Left lung (tissue), 10 donors: ENCODE results near the gene COPS7B. TPM values are rescaled to one million over a fixed set of nuclear protein-coding genes. Genes with fewer than 3 reads are reported as not detected.

ENCODE experiments used
- ATAC-seq: fragments of 200-7000 bp; cut with Tn5 transposase; one replicate; pipeline ENCODE4 v1.9.1; 2020; ENCODE audit warnings: moderate library complexity
- DNase-seq, 4 donors: peaks; one replicate each; pipeline ENCODE4 v3.0.0-alpha.2; 2013 to 2020
- H3K27ac ChIP-seq, 2 donors: fragments of 200-600 bp; sonication (generic) in 1 of 2; one replicate each; pipeline versions ENCODE4 v1.5.0 to v1.8.0; 2020 to 2021
- H3K27me3 ChIP-seq, 2 donors: fragments of 200-600 bp; sonication (generic) in 1 of 2; one replicate each; pipeline versions ENCODE4 v1.5.0 to v1.8.0; 2020 to 2021
- H3K36me3 ChIP-seq, 2 donors: fragments of 200-600 bp; sonication (generic) in 1 of 2; one replicate each; pipeline versions ENCODE4 v1.5.0 to v1.8.0; 2020 to 2021
- H3K4me1 ChIP-seq, 2 donors: fragments of 200-600 bp; one replicate each; pipeline ENCODE4 v1.8.0; 2021
- H3K4me3 ChIP-seq, 2 donors: fragments of 200-600 bp; sonication (generic) in 1 of 2; one replicate each; pipeline versions ENCODE4 v1.5.0 to v1.8.0; 2020 to 2021; ENCODE audit warnings: mild to moderate bottlenecking in 1 of 2
- H3K9me3 ChIP-seq, 2 donors: fragments of 200-600 bp; sonication (generic) in 1 of 2; one replicate each; pipeline versions ENCODE4 v1.5.0 to v1.8.0; 2020 to 2021
- intact Hi-C, 2 donors: fragments of 100-400 bp; cut with DNase I; formaldehyde crosslinking; loops; one replicate each; pipeline versions ENCODE4 v1.11.2 to v1.14.2; 2022
- polyA plus RNA-seq, 6 donors: library from polyadenylated mRNA; unstranded; fragments of 120-200 nt; gene quantifications; one replicate each; pipeline ENCODE4 v1.2.1, GENCODE V29; 2013; ENCODE audit not compliant: insufficient read length in 6 of 6
- total RNA-seq, 2 donors: library from RNA; stranded (reverse); fragmentation: NEBNext Ultra II Directional; extraction: Animal tissue kit (Norgen Biotek cat#: 25700); gene quantifications; one replicate each; pipeline ENCODE4 v1.2.1, GENCODE V29; 2021
- TF ChIP-seq, protein P1 (sequence below), 2 donors: fragments of 200-600 bp; sonication (generic) in 1 of 2; IDR thresholded peaks; one replicate each; pipeline versions ENCODE4 v1.5.0 to v1.8.0; 2021; ENCODE audit warnings: antibody characterized with exemption in 2 of 2
- donor health status: DM: no; HTN: yes; CAD: no.
- donor health status: DM: no; HTN: no; CAD: no.

COPS7B gene
- total and polyA plus RNA-seq, 8 donors: 26.0 to 72.2 (median 60.0) TPM

GRCh38 chr2:231819447-231820042 is 33.3 kb downstream of the COPS7B start:
- Histone ChIP-seq H3K4me3 (no peak overlapping the region), H3K27ac (no peak overlapping the region), H3K27me3 (no peaks in the 10 kb centered on the region), H3K9me3 (peaks cover 0 to 5% of the 10 kb centered on the region in 2 donors), H3K4me1 (no peaks in the 10 kb centered on the region), H3K36me3 (no peaks in the 10 kb centered on the region)
- TF ChIP-seq, protein P1, sequence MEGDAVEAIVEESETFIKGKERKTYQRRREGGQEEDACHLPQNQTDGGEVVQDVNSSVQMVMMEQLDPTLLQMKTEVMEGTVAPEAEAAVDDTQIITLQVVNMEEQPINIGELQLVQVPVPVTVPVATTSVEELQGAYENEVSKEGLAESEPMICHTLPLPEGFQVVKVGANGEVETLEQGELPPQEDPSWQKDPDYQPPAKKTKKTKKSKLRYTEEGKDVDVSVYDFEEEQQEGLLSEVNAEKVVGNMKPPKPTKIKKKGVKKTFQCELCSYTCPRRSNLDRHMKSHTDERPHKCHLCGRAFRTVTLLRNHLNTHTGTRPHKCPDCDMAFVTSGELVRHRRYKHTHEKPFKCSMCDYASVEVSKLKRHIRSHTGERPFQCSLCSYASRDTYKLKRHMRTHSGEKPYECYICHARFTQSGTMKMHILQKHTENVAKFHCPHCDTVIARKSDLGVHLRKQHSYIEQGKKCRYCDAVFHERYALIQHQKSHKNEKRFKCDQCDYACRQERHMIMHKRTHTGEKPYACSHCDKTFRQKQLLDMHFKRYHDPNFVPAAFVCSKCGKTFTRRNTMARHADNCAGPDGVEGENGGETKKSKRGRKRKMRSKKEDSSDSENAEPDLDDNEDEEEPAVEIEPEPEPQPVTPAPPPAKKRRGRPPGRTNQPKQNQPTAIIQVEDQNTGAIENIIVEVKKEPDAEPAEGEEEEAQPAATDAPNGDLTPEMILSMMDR (IDR thresholded peaks at IDR 0.05): no peak
- intact Hi-C loops: no loop called here
- no peak for DNase-seq
- ATAC-seq: no peak

DNA sequence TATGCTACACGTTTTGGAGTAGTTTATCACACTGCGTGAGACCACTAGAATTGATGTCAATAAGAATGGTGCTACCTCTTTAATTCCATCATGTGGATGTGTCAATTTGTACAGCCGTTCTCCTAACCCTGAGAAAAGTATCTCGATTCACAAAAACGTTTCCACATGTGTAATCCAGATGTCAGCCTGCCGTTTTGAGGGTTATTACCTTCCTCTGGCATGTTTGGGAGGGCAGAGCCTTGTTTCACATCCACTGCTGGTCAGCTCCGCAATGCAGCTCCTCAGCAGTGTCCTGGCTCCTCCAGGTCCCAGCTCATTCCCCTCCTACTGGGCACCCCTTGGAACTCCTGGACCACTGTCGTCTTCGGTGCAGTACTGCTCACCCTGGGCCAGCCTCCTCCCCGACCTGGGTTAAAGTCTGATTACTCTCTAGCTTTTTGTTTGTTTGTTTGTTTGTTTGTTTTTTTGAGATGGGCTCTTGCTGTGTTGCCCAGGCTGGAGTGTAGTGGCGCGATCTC is 34.6 kb downstream of the COPS7B start:
- H3K9me3 ChIP-seq: no peaks in the 10 kb centered on the region
- TF ChIP-seq, protein P1 (IDR thresholded peaks at IDR 0.05): no peak
- no peaks in the 10 kb centered on the region for H3K4me1 ChIP-seq
- no peaks in the 10 kb centered on the region for H3K27me3 ChIP-seq
- ATAC-seq (no peak), DNase-seq (no peak)
- H3K4me3 ChIP-seq: no peak overlapping the region
- intact Hi-C loops: no loop called here
- H3K27ac ChIP-seq: no peak overlapping the region
- H3K36me3 ChIP-seq: no peaks in the 10 kb centered on the region

- intact Hi-C loops: no loop called here
- ATAC-seq (no peak), DNase-seq (no peak)
- Histone ChIP-seq H3K4me1 (no peaks in the 10 kb centered on the region), H3K36me3 (no peaks in the 10 kb centered on the region), H3K27ac (no peak overlapping the region), H3K27me3 (no peaks in the 10 kb centered on the region), H3K9me3 (no peaks in the 10 kb centered on the region), H3K4me3 (no peak overlapping the region)
- TF ChIP-seq, protein P1 (IDR thresholded peaks at IDR 0.05): no peak
These were observed 35.7 kb downstream of the COPS7B start for GRCh38 chr2:231821908-231822307.

GRCh38 chr2:231853105-231853504 is 66.9 kb downstream of the COPS7B start:
- ATAC-seq (no peak), DNase-seq (no peak)
- Histone ChIP-seq H3K27ac (no peak overlapping the region), H3K9me3 (no peaks in the 10 kb centered on the region), H3K27me3 (no peaks in the 10 kb centered on the region), H3K4me1 (no peaks in the 10 kb centered on the region), H3K36me3 (no peaks in the 10 kb centered on the region), H3K4me3 (no peak overlapping the region)
- TF ChIP-seq, protein P1 (IDR thresholded peaks at IDR 0.05): no peak
- intact Hi-C loops: no loop called here

DNA sequence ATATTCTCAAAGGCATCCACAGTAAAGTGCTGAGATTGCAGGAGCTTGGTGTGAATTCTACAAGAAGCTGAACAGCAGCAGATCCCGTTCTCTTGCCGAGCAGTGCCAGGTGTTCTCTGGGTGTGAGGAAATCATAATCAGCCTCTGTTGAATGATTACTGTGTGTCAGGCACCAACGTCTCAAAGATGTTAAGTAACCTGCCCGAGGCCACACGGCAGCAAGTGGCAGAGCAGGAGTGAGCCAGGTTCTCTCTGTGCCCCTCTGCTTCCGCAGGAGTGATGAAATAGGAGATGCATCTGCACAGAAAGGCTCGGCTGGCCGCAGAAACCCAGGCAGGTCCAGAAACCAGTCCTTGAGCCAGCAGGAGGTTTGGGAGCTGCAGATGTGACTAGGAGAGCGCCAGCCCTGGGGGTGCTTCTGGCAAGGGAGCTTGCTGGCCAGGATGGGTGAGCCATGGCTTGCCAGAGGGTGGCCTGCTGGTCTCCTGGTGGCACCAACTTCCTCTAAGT is 68.4 kb downstream of the COPS7B start:
- Histone ChIP-seq H3K9me3 (no peaks in the 10 kb centered on the region), H3K4me1 (no peaks in the 10 kb centered on the region), H3K27ac (no peak overlapping the region), H3K27me3 (no peaks in the 10 kb centered on the region), H3K4me3 (no peak overlapping the region), H3K36me3 (no peaks in the 10 kb centered on the region)
- intact Hi-C loops: no loop called here
- TF ChIP-seq, protein P1 (IDR thresholded peaks at IDR 0.05): no peak
- DNase-seq: no peak
- no peak for ATAC-seq
